NCI-H187 treated with DMSO at 0.1 percent for 48 hours (cell line): ENCODE results near the gene CHST11.
"Not testable (repeated sequence)": the region's sequence is repeated elsewhere in the genome, so short reads cannot be mapped to it uniquely, and the experiment has no call there.

ENCODE experiments used
- DNase-seq: peaks from one replicate; lab custom pipeline; 2025; lab: John Stamatoyannopoulos, UW

CHST11 gene

DNA sequence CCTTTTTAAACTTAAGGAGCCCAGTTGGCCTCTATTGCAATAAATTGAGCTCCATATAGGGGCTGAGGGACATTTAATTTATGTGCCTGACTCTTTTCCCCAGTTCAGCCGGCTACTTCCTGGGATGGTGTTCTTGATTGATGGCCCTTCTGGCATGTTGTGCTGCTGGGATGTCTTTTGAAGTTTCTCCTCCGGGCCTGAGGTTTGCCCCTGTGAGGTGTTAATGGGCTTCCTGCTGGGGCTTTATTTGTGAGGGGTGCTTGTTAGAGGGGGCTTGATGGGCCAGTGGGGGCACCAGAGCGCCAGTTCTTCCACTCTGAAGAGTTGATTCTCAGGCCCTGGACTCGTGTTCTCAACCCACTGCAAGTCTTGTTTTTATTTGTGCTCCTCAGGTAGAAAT is 69.6 kb downstream of the CHST11 start:
- DNase-seq, result no peak

DNA sequence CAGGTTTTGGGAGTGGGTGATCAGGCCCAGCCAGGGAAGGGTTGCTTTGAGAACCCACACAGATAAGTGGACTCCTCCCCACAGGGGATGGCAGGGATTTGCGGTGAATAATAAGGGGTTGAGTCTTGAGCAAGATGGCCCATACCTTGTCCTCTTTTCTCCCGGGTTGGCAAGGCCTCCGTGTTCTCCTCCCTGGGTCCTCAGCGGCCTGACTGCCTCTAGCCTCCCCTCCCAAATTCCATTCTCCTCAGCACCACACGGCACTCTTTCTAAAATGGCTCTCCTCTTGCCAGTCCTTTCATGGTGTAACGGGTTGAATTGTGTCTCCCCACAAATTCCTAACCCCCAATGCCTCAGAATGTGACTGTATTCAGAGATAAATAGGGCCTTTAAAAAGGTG is 70.0 kb downstream of the CHST11 start:
- no peak for DNase-seq

DNA sequence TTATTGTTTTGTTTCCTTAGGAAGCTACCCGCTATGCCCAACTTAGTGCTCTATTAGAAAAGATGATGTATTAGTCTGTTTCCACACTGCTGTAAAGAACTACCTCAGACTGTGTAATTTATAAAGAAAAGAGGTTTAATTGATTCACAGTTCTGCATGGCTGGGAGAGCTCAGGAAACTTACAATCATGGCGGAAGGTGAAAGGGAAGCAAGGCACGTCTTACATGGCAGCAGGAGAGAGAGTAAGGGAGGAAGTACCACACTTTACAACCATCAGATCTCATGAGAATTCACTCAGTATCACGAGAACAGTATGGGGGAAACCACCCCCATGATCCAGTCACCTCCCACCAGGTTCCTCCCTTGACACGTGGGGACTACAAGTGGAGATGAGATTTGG is 70.9 kb downstream of the CHST11 start:
- not testable (repeated sequence) for DNase-seq

DNA sequence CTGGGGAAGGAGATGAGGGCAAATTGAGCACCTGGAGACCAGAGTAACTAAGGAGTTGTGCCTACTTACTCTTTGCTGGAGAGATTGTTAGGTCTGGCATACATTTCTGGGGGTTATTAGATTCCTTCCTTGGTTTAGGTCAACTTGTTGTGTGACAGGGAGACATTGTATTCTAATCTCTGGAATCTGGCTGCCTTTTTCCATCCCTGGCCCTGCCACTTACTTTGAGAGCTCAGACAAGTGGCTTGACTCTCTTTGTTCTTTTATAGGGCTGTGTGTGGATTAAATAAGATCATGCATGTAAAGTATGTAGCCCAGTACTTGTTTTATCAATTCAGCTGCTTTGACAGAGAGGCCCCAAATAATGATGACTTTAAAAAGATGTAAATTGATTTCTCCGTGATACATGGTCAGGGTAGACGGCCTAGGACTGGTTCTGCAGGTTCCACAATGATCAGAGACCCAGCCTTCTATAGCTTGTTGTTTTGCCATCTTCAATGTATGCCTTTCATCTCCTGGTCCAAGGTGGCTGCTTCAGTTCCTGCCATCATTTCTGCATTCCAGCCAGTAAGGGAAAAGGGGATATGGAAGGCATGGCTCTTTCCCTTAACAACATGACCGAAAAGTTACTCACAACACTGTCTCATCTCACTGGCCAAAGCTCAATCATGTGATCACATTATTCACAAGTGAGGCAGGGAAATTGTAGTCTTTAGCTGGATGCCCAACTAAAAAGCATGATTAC is 72.6 kb downstream of the CHST11 start:
- no peak for DNase-seq

DNA sequence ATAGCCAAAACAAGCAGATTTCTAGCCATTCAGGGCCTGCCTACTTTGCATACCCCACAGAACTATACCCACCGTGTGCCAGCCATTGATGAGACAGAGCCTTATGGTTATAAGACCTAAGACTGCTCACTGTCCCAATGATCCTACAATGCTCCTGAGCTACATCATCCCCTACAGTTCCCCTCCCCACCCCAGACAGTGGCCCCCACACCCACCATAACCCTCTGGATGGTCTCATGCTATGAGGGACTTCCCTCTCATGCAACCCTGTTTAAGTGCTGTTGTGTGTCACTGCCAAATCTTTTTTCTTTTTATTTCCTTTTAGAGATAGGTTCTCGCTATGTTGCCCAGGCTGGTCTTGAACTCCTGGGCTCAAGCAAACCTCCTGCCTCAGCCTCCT is 75.9 kb downstream of the CHST11 start:
- no peak for DNase-seq

DNA sequence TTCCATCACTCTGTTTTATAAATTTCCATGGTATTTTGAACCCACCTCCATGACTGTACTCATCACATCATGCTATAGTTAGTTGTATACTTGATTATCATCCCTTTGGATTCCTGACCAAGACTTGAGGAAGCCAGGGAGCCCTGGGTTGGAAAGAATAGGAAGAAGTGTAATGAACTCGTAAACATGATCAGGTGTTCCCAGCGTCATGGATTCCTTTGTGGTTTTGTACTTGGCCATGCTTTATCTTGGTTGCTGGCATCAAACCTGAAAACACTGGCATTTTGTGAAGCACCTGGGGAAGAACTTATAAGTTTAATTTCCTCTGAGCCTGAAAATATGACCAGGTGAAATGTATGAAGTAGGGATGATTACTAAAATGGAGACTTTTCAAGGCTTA is 76.4 kb downstream of the CHST11 start:
- DNase-seq, result no peak

DNA sequence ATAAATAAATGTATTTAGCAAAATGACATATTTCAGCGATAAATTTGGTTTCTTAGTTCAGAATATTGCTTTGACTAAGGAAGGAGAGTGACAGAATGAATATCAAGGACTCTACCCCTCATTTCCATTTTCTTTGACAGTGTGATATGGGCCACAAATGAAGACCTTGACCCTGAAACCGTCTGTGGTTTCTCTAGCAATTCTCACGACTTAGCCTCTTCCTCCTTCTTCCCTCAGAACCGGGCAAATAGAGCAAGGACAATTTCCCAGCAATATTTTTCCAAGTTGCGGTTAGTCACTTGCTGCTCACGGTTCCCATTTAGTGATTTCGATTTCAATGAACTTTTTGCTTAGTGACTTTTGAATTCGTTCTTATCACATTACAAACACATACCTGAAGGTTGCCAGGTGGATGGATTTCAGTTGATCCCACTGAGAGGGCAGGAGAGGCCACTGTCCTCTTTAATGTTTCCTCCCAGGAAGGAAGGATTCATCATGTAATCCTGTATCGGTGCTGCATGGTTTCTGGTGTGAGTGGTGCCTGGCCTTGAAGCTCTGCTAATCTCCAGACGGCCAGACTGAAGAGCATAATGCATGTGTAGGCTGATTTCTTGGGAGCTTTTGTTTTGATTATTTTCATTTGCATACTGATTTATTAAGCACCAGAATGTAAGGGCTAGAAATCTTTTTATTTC is 77.6 kb downstream of the CHST11 start:
- no peak for DNase-seq

DNA sequence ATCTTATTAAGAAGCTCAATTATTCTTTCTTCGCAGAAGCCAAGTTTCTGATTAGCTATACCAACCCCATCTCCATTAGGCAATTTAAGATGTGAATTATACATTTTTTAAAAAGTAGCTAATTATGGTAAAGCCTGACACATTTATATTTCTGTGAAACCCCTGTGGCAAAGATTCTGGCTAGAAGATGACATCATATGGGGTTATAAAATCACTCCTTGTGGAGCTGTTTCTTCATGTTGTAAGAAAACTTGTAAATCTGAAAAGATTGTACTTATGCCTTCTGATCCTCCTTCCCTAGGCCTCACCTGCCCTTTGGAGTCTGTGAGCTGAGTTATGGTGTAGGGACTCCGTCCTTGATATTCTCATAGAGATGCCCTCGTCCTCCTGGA is 78.1 kb downstream of the CHST11 start:
- DNase-seq, result no peak

DNA sequence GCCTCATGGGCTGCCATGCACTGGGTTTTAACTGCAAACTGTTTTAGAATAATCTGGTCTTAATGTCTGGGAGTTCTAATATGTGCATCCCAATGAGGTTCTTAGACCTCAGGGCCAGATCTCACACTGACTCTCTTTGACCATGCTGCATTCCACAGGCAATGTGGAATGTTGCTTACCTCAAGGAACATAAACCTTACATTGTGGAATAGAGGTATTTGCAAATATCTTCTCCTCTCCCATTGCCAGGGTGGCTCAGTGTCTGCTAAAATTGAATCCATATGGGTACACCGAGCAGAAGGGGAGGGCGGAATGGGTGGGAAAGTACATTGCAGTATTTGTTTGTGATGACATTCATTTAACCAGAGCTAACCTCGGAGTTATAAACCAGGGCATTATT is 78.6 kb downstream of the CHST11 start:
- no peak for DNase-seq

DNA sequence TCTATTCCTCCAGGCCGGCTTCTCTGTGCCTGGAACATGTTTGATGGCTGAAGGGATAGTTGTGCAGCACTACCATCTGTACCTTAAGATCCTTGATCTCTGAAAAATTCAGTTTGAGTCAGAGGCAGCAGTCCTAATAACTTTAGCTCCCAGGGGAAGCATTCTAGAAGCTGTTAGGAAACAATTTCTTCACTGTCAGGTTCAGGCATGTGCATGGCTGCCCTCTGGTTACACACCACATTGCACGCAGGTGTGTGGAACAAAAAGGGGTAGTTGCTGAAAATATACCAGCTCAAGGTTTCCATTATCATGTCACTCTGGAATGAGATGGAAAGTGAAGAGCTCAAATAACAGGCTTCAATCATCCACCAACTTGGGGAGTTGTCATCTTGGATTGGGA is 80.1 kb downstream of the CHST11 start:
- no peak for DNase-seq

DNA sequence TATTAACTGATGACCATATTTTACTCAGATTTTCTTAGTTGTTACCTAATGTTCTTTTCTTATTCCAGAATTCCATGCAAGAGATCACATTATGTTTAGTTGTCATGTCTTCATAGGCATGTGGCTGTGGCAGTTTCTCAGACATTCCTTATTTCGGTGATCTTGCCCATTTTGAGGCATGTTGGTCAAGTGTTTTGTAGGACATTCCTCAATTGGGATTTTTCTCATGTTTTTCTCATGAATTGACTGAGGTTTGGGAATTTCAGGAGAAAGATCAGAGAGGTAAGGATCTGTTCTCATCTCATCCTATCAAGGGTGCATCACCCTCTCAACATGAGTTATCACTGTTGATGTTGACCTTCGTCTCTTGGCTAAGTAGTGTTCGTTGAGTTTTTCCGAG is 81.3 kb downstream of the CHST11 start:
- DNase-seq, result no peak

DNA sequence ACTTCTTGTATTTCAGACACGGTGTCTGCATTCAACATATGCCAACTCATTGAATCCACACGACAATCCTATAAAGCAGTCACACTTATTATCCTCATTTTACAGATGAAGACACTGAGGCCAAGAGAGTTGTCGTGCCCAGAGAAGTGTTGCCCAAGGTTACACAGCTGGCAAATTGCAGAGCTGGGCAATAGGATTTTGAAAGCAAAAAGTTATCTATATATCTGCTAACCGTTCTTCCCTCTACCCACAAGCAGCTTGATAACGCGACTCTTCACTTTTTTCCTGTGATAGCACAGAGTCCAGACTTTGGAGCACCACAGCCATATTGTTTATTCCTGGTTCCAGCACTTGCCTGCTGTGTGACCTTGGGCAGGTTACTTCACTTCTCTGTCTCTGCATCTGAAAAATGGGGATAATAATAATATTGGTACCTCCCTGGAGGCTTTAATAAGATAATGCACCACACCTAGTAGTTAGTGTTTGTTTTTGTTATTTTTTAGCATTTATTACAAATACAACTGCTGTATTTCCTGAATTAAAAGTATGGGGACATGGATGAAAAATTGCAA is 82.2 kb downstream of the CHST11 start:
- no peak for DNase-seq

DNA sequence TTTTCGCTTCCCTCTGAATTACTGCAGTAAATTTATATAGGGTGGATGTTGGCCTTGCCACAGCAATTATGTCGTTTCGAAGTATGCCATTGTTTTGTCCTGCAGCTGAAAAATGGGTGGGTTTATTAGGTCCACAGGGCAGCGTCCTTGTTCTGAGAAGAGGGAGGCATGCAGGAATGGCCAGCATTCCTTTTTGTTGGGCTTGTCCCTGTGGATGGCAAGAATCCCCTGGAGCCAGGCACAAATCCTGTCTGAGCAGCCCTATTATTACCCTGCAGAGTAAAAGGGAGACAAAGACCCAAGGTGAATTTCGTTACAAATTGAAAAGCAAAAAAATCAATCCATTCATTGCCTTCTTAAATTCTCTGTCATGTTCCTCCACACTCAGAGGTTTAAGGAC is 88.1 kb downstream of the CHST11 start:
- no peak for DNase-seq

DNA sequence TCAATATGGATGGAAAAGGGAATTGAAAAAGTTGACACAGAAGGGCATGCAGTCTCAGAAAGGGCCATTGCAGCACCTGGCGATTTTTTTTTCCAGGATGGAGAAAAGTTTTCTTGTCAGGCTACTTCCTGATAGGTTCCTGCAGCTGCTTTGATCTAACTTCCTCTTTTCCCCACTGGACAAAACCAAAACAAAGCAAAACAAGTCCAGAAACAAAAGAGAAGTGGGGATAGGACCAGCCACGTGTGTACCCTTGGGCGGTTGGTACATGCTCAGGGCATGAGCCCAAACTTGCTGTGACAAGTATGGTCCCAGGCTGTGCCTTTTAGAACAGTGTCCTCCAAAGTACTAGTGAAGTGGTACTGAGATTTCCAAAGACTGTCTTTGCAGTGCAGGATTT is 89.8 kb downstream of the CHST11 start:
- no peak for DNase-seq

DNA sequence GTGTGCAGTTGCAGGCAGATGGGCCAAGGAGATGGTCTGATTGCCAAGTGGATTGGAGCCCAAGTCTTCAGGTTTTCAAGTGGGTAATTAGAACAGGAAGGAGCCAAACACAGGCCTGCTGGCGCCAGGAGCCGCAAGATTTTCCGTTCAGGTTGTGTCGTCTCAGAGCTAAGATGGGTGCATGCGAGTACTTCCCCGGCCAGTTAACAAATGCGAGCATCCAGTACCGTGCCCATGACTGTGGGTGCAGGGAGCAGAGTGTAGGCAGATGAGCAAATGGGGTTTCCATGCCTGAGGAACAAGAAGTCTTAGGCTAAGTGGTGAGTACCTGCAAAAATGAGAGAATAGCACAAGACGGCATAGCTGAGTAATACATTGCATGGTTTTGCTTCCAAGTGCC is 90.5 kb downstream of the CHST11 start:
- no peak for DNase-seq

DNA sequence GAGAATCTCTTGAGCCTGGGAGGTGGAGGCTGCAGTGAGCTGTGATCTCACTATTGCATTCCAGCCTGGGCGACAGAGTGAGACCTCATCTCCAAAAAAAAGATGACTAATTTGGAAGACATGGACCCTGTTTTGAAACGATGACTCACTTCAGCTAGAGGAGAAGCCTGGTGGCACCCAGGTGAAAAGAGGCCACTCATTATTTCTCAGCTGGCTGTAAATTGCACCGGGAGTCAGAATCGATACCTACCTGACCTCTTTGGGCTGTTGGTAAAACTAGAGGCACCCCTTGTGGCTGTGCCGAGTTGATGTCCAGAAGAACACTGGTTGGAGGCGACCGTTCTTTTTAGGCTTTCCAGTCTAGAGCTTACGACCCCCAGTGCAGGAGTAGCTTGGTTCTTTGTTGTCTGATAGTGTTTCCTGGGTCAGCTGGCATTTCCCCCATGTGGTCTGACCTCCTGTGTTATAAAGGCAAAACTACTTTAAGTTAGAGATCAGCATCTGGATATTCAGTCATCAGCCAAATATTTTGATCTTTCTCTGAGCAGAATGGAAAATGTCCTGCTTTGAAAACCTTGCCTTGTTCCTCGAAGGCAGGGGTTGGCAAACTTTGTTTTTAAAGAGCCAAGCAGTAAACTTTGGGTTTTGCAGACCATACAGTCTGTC is 93.2 kb downstream of the CHST11 start:
- DNase-seq, result no peak

DNA sequence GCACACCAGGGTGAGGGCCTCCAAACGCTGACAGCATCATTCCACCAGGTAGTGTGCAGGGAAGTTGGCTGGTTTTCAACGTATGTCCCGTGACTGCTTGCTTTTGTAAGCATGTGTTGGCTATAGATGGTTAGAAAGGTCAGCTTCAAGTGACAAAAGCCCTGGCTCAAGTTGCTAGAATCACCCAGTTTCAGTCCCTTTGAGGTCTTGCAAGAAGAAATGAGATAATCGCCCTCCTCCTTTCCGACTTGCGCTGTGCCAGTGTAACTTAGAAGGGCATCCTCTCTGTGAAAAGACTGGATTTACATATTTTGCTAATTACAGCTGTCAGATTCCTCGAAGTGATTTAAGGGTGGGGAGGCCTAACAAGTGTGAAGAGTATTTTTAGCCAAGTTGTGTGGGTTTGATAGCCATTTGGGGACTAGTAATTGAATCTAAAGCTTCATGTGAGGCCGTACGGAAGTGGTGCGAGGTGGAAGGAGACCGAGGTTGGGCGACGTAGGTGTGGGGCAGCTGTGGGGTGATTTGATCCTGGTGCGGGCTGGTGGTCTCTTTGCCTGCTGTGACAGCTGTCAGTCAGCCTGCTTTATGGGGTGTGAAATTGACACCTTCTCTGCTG is 94.7 kb downstream of the CHST11 start:
- no peak for DNase-seq

DNA sequence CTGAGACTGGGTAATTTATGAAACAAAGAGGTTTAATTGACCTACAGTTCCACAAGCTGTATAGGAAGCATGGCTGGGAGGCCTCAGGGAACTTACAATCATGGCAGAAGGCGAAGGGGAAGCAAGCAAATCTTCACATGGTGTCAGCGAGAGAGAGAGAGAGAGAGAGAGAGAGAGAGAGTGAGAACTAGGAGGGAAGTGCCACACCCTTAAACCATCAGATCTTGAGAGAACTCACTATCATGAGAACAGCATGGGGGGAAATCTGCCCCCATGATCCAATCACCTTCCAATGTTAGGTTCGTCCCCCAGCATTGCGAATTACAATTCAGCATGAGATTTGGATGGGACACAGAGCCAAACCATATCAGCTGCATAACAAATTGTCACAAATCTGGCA is 96.7 kb downstream of the CHST11 start:
- no peak for DNase-seq

DNA sequence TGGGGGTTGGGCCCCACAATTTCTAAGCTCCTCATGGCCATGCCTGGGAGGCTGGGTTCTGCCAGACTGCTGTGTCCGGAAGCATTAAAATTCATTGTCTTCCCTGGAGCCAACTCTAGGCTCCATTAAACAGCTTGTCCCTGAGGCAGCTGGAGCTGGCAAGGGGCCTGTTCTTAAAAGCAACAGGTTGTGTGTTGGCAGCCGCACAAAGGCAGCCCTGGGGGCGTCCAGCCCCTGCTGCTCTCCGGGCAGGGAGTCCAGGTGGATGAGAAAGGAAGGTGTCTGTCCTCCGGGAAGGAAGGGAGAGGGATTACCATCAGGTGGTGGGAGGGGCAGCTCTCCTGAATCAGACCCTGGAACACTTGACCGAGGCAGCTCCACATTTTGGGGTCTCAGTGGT is 98.9 kb downstream of the CHST11 start:
- DNase-seq, result no peak

DNA sequence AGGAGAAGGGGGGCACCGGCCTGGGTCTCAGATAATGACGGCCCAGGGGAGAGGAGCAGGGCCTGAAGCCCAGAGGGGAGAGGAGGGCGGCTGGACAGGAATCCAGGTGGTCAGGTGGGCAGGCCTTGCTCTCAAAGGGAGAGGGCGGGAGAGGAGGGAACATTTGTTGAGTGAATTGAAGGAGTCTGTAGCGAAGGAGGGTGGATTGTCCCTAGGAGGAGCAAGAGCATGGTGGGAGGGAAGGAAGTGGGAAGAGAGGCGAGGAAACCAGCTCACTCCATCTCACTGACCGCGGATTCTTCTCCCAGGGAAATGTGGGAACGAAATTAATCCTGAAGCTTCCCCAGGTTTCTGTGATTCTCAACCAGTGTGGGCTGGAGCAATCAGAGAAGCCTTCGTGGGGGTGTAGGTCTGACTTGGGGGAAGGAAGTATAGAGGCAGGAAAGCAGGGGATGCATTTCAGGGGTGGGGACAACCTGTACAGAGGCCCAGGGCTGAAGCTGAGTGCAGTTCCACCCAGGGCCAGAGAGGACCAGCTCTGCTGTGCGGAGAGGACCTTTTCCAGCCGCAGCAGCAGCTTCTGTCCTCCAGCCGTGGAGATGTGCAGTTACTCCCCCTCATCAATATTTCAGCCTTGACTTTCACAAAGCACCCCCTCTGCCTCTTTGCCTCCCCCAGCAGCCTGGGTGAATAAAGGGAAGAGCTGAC is 100.9 kb downstream of the CHST11 start:
- DNase-seq, result no peak

DNA sequence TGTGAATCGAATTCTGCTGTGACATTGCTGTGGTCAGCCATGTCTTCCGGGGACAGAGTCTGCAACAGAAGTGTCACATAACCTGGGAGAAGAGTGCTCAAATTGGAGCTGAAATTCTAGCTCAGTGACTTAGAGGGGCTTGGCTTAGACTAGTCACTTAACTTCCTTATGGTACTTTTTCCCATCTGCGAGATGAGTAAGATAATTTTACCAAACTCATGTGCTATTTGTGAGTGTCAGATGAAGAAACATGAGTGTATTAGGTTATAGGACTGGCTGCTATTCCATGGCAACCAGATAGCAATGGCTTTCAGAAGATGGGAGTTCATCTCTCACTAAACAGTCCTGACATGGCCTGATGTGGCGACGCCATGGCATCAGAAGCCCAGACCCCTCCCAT is 104.1 kb downstream of the CHST11 start:
- no peak for DNase-seq

DNA sequence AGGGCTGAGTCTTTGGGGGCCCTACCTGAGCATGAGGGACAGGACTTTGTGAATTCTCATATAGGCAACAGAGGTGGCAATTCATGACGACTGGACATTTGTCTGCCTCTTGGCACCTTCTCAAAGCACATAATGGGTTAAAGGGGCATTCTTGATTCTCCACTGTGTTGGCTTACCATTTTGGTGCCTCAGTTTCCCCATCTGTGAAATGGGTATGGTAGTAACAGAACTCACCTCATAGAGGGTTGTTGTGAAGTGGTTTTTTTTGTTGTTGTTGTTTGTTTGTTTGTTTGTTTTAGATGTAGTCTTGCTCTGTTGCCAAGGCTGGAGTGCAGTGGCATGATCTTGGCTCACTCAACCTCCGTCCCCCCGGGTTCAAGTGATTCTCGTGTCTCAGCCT is 106.0 kb downstream of the CHST11 start:
- no peak for DNase-seq
